HS-27A (cell line): ENCODE measurements around the gene MT1X.

Experiments
- DNase-seq: peaks from one replicate; pipeline ENCODE4 v3.0.0-alpha.2; 2012; ENCODE audit warnings: low read depth, missing footprints

The MT1X gene

GRCh38 chr16:56679078-56679730 lies 3.1 kb upstream of the MT1X start:
- DNase-seq = no peak

DNA sequence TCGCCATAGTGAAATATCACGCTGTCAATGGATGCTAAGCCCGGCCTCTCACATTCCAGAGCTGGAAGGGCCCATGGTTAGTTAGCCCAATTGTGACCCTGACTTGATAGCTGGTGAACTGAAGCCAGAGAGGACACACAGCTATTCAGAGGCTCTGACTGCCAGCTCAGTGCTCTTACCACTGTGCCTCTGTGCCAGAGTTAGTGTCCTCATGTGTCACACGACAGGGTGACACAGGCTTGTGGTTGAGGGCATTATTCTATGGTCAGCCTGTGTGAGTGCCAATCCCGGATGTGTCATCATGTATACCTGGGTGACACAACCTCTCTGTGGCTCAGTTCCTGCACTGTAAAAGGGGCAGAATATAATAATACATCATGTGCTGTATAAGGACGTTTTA lies 2.5 kb upstream of the MT1X start:
- DNase-seq = no peak

DNA sequence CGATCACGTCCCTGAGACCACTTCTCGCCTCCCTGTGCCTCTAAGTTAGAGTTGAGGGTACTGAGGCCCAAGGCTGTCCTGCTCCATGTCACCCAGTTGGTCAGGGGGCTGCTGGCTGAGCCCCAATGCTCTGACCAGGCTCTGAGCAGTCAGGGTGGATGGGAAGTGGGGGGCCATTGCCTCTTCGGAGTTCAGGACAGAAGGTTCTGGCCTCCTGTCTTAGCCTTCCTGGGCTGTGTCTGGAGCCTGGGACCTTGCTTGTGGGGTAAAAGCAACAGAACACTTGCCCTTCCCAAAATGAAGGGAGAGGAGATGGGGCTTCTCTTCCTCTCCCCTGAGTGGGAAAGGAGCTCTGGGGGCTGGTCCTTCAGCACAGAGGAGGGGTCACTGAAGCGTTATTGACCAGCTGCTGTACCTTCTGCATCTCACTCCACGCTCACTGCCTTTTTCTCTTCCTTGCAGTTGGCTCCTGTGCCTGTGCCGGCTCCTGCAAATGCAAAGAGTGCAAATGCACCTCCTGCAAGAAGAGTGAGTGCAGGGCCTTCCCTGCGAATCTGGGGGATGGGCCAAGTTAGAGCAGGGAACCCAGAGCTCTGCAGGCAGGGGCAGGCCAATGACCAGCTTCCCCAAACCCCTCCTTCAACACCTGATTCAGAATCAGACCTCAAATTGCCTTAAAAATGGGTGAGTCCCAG lies 580 bp downstream of the MT1X start:
- no peak for DNase-seq

GRCh38 chr16:56683424-56684172 lies 1.3 kb downstream of the MT1X start:
- no peak for DNase-seq

- no peak for DNase-seq
Observed at GRCh38 chr16:56684256-56684925, 2.1 kb downstream of the MT1X start.

DNA sequence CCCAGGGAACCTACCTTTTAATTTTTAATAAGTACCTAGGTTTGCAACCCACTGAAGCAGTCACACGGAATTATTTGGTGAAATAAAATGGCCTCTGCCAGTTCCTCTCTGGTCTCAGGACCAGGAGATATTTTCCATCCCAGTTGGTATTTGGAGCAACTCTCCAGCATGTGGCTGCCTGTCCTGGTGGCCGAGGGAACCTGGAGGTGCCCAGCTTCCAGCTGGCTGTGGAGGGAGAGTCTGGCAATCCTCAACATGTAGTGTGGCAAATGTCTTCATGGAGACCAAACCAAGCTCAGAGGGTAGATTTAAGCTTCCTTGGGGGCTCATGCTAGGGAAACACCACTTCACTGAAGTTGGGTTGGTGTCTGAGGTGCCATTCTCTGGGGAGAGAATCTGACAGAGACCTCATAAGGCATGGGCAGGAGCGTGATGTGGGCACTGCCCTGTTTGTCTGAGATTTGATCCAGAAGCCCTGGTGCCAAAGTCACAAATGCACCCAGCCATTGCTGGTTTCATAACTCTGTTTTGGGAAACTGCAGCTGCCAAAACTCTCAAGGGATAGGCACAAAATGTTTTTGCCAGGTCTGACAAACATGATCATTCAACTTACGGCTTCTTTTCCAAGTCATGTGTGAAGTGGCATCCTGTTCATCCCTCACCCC lies 2.8 kb downstream of the MT1X start:
- no peak for DNase-seq

DNA sequence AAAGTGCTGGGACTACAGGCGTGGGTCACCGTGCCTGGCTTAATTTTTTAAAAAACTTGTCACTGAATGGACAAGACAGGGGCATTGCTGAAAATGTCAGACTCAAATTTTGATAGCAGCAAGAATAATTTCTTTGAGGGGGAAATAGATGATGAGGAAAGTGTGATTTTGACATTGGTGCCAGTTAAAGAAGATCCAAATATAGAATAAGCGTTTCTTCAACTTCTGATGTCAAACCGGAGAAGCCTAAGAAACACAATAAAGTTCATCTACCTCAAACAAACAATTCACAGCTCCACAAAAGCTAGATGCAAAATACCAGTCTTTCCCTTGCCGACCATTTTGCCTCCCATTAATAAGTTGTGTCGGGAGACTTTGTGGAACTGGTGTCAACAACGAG lies 4.5 kb downstream of the MT1X start:
- DNase-seq = no peak

DNA sequence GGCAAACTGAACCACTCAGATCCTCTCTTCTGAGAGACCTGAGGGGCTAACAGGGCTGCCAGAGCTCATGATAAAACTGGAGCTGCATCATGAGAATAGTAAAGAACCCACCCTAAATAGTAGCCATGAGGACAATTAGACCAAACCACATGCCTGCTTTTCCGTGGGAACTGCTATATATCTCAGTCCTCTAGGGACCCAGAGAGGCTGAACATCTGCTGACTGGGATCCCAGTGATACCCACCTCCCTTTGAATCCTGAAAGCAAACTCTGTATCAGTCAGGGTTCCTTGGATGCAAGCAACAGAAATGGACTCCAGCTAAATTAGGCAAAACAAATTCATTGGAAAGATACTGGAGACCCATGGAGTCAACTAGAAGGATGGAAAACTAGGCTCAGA lies 6.5 kb downstream of the MT1X start:
- no peak for DNase-seq

GRCh38 chr16:56689171-56689570 lies 6.9 kb downstream of the MT1X start:
- no peak for DNase-seq

GRCh38 chr16:56690420-56691122 lies 8.3 kb downstream of the MT1X start:
- no peak for DNase-seq

GRCh38 chr16:56691885-56692284 lies 9.6 kb downstream of the MT1X start:
- peak; percentile 29 for DNase-seq

- DNase-seq = no peak
Observed at GRCh38 chr16:56695246-56695645, 13.0 kb downstream of the MT1X start.

DNA sequence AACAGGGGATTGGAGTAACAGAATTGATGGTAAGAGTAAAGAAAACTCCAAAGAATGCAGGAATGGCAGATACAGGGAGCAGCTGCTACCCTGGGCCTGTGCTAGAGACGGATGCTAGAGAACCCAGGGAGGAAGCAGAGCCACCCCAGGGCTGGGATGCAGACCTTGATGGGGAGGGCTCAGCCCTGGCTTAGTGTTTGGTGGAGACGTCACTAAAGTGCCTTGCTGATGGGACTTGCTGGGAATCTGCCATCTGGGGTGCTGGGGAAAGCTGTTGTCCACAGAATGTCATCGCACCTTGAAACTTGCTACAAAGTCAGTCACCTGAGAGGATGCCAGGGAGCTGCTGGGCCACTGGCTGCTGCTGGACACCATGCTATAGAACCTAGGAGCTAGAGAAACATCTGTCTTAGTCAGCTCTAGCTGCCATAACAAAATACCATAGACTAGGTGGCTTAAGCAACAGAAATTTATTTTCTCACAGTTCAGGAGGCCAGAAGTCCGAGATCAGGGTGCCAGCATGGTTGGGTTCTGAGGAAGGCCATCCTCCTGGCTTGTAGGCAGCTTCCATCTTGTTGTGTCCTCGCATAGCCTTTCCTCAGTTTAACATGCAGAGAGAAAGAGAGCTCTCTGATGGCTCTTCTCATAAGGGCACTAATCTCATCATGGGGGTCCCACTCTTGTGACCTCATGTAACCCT lies 15.3 kb downstream of the MT1X start:
- no peak for DNase-seq

GRCh38 chr16:56700195-56700594 lies 17.9 kb downstream of the MT1X start:
- DNase-seq = no peak

- DNase-seq = no peak
Observed at GRCh38 chr16:56700631-56701030, 18.4 kb downstream of the MT1X start.

DNA sequence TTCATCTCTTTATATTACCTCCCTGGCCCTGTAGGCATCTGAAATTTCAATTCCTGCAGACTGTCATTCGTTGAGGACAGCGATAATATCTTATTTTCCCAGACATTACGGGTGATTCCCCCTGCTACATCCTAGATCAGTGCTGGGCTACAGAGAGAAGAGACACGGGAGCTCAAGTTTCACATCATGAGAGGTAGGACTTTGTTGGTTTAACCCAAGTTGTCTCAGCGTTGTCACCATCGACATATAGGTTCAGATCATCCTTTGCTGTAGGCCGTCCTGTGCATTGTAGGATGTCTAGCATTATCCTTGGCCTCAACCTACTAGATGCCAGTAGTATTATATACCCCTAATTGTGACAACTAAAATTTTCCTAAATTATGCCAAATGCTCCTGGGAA lies 19.3 kb downstream of the MT1X start:
- no peak for DNase-seq

DNA sequence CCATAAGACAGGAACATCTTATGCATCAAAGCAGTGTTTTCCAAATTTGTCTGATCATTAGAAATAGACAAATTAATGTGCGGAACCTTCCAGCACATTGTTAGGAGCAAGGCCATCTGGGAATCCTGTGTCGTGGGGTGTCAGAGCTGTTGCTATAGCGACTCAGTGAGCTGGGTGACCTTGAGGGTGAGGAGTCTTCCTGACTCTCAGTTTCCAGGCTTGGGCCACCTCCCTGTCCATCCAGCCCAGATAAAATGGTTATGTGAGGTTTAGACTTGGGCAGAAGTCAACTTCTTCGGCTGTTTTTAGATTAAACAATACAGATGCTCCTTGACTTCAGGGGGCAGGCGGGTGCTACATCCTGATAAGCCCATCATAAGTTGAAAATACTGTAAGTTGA lies 20.6 kb downstream of the MT1X start:
- no peak for DNase-seq

- no peak for DNase-seq
Observed at GRCh38 chr16:56708525-56709442, 26.5 kb downstream of the MT1X start.

GRCh38 chr16:56709443-56710040 lies 27.3 kb downstream of the MT1X start:
- DNase-seq = no peak
